B cell (primary cell): ENCODE measurements around the gene SHC4.

ENCODE experiments used
- EZH2 ChIP-seq: IDR thresholded peaks from 2 replicates; pipeline ENCODE4 v1.6.1; 2012; ENCODE audit warnings: borderline replicate concordance, low read depth, mild to moderate bottlenecking, moderate library complexity, low read length; ENCODE audit not compliant: insufficient read depth, poor library complexity, severe bottlenecking
- TF ChIP-seq, protein P1 (sequence below): fragments of 200-600 bp; IDR thresholded peaks from one replicate; pipeline ENCODE4 v1.8.0; 2022; ENCODE audit warnings: antibody characterized with exemption, mild to moderate bottlenecking

DNA sequence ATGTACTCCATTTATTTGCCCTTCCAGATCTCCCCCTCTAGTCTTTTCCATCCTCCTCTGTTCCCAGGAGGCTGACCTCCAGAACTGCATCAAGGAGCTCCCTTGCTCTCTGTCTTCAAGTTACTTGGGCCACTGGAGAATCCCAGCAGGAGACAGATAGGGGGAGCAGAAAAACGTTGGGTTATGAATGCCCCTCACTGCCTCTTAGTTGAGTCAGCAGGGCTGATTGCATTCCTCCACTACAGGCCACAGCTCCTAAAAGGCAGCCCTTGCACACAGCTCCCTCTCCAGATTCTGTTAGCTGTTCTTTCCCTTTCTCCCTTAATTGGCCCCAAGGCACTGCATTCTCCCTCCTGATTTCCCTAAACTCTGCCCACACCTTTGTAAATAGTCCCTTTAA lies 140.5 kb downstream of the SHC4 start:
- TF ChIP-seq EZH2, result no peak
- TF ChIP-seq, protein P1, sequence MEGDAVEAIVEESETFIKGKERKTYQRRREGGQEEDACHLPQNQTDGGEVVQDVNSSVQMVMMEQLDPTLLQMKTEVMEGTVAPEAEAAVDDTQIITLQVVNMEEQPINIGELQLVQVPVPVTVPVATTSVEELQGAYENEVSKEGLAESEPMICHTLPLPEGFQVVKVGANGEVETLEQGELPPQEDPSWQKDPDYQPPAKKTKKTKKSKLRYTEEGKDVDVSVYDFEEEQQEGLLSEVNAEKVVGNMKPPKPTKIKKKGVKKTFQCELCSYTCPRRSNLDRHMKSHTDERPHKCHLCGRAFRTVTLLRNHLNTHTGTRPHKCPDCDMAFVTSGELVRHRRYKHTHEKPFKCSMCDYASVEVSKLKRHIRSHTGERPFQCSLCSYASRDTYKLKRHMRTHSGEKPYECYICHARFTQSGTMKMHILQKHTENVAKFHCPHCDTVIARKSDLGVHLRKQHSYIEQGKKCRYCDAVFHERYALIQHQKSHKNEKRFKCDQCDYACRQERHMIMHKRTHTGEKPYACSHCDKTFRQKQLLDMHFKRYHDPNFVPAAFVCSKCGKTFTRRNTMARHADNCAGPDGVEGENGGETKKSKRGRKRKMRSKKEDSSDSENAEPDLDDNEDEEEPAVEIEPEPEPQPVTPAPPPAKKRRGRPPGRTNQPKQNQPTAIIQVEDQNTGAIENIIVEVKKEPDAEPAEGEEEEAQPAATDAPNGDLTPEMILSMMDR, result no peak
